ENCODE results near the gene CD82. TPM values are rescaled to one million over a fixed set of nuclear protein-coding genes. Genes with fewer than 3 reads are reported as not detected.

Gene CD82
- polyA plus RNA-seq, 3 donors = 40.8 to 89.0 (median 43.0) TPM

GRCh38 chr11:44572436-44572835 lies 7.0 kb downstream of the CD82 start:
- Histone ChIP-seq H3K27ac (ENCODE audit: low read depth in 1 of 2, low read length in 2 of 2) (no peak overlapping the region), H4K20me1 (ENCODE audit: insufficient read depth, low read length) (peaks cover 33% of the 10 kb centered on the region), H2AFZ (ENCODE audit: insufficient read depth, low read depth, low read length, poor library complexity, severe bottlenecking) (no peak overlapping the region), H3K36me3 (replicated peaks in 1 of 2; ENCODE audit: control insufficient read depth in 1 of 2, insufficient read depth in 2 of 2, low read length in 2 of 2) (peaks cover 0 to 6% of the 10 kb centered on the region in 2 donors), H3K4me2 (replicated peaks; ENCODE audit: extremely low read depth, low read length, poor library complexity, severe bottlenecking) (no peak overlapping the region), H3K9ac (ENCODE audit: insufficient read depth, low read length, poor library complexity, severe bottlenecking) (no peak overlapping the region), H3K4me1 (ENCODE audit: control insufficient read depth in 1 of 2, insufficient read depth in 2 of 2, low read length in 2 of 2) (peaks cover 64 to 79% of the 10 kb centered on the region in 2 donors), H3K27me3 (ENCODE audit: control insufficient read depth in 2 of 2, insufficient read depth in 2 of 2, low read length in 2 of 2) (no peaks in the 10 kb centered on the region), H3K79me2 (ENCODE audit: insufficient read depth, low read length) (peaks cover 86% of the 10 kb centered on the region), H3K4me3 (replicated peaks in 1 of 3; ENCODE audit: low read depth in 2 of 3, low read length in 3 of 3) (no peak overlapping the region), H3K9me3 (replicated peaks in 1 of 2; ENCODE audit: control insufficient read depth in 1 of 2, insufficient read depth in 1 of 2, low read length in 2 of 2) (no peaks in the 10 kb centered on the region)
- Mint-ChIP-seq H3K9me3 (no peaks in the 10 kb centered on the region), H3K4me3 (no peak overlapping the region), H3K4me1 (peaks cover 94% of the 10 kb centered on the region), H3K36me3 (peaks cover 27 to 54% of the 10 kb centered on the region in 2 donors), H3K27ac (peak overlapping the region in 2 of 7 donors; percentile 18 to 30), H3K27me3 (ENCODE audit: low read depth in 3 of 3) (peaks cover 0 to 7% (median 0%) of the 10 kb centered on the region in 3 donors)
- TF ChIP-seq CTCF (IDR thresholded peaks at IDR 0.05) = no peak
- intact Hi-C loops (cut with micrococcal nuclease) = no loop called here
- 91% methylated on average over 7 of the region's 7 CpGs for WGBS (ENCODE audit: insufficient coverage)
- no peak for DNase-seq

DNA sequence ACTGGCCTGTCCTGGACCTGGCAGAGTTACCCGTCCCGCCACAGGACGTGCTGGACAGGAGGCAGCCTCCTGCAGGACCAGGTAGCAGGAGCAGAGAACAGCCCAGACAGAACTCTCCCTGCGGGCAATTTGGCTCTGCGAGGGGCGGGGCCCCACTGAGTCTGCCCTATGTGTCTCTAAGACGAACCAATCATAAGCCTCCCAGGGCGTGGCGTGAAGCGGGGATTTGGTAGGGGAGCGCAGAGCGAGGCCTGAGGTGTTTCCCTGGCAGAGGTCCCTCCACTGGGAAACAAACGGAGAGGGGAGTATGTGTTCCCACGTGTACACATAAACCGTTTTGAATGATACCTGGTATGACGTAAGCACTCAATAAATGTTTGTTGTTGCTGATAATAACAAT lies 7.4 kb downstream of the CD82 start:
- Histone ChIP-seq H3K4me2 (replicated peaks; ENCODE audit: extremely low read depth, low read length, poor library complexity, severe bottlenecking) (no peak overlapping the region), H4K20me1 (ENCODE audit: insufficient read depth, low read length) (peaks cover 37% of the 10 kb centered on the region), H2AFZ (ENCODE audit: insufficient read depth, low read depth, low read length, poor library complexity, severe bottlenecking) (no peak overlapping the region), H3K36me3 (replicated peaks in 1 of 2; ENCODE audit: control insufficient read depth in 1 of 2, insufficient read depth in 2 of 2, low read length in 2 of 2) (peaks cover 0 to 6% of the 10 kb centered on the region in 2 donors), H3K4me3 (replicated peaks in 1 of 3; ENCODE audit: low read depth in 2 of 3, low read length in 3 of 3) (no peak overlapping the region), H3K27me3 (ENCODE audit: control insufficient read depth in 2 of 2, insufficient read depth in 2 of 2, low read length in 2 of 2) (no peaks in the 10 kb centered on the region), H3K79me2 (ENCODE audit: insufficient read depth, low read length) (peaks cover 85% of the 10 kb centered on the region), H3K9me3 (replicated peaks in 1 of 2; ENCODE audit: control insufficient read depth in 1 of 2, insufficient read depth in 1 of 2, low read length in 2 of 2) (no peaks in the 10 kb centered on the region), H3K9ac (ENCODE audit: insufficient read depth, low read length, poor library complexity, severe bottlenecking) (no peak overlapping the region), H3K4me1 (ENCODE audit: control insufficient read depth in 1 of 2, insufficient read depth in 2 of 2, low read length in 2 of 2) (peaks cover 60 to 79% of the 10 kb centered on the region in 2 donors), H3K27ac (ENCODE audit: low read depth in 1 of 2, low read length in 2 of 2) (no peak overlapping the region)
- Mint-ChIP-seq H3K4me3 (no peak overlapping the region), H3K27ac (no peak overlapping the region), H3K27me3 (ENCODE audit: low read depth in 3 of 3) (peaks cover 0 to 5% (median 0%) of the 10 kb centered on the region in 3 donors), H3K36me3 (peaks cover 23 to 50% of the 10 kb centered on the region in 2 donors), H3K9me3 (no peaks in the 10 kb centered on the region), H3K4me1 (peaks cover 94% of the 10 kb centered on the region)
- TF ChIP-seq CTCF (IDR thresholded peaks at IDR 0.05) = no peak
- WGBS (ENCODE audit: insufficient coverage) = 97% methylated on average over 12 of the region's 16 CpGs
- intact Hi-C loops (cut with micrococcal nuclease) = no loop called here
- DNase-seq = no peak

Measured in CD14-positive monocyte (primary cell).